ENCODE results near the gene TMEM94. TPM values are rescaled to one million over a fixed set of nuclear protein-coding genes. Genes with fewer than 3 reads are reported as not detected.

The TMEM94 gene
- polyA plus RNA-seq, 4 donors = 69.8 to 118 (median 80.8) TPM

- no peak for DNase-seq (ENCODE audit: low read depth in 4 of 4, low spot score in 2 of 4)
Measured at GRCh38 chr17:75492555-75493168, 36.2 kb downstream of the TMEM94 start.

- no peak for DNase-seq (ENCODE audit: low read depth in 4 of 4, low spot score in 2 of 4)
Measured at GRCh38 chr17:75493476-75494129, 37.2 kb downstream of the TMEM94 start.

- DNase-seq (ENCODE audit: low read depth in 4 of 4, low spot score in 2 of 4) = no peak
Measured at GRCh38 chr17:75494326-75494877, 38.0 kb downstream of the TMEM94 start.

GRCh38 chr17:75496005-75496404 is 39.6 kb downstream of the TMEM94 start:
- no peak for DNase-seq (ENCODE audit: low read depth in 4 of 4, low spot score in 2 of 4)

GRCh38 chr17:75498039-75498725 is 41.7 kb downstream of the TMEM94 start:
- DNase-seq (ENCODE audit: low read depth in 4 of 4, low spot score in 2 of 4) = no peak

GRCh38 chr17:75498726-75499213 is 42.3 kb downstream of the TMEM94 start:
- DNase-seq (ENCODE audit: low read depth in 4 of 4, low spot score in 2 of 4) = no peak

GRCh38 chr17:75499313-75500022 is 43.0 kb downstream of the TMEM94 start:
- DNase-seq (ENCODE audit: low read depth in 4 of 4, low spot score in 2 of 4) = no peak

GRCh38 chr17:75500419-75501216 is 44.2 kb downstream of the TMEM94 start:
- no peak for DNase-seq (ENCODE audit: low read depth in 4 of 4, low spot score in 2 of 4)

- no peak for DNase-seq (ENCODE audit: low read depth in 4 of 4, low spot score in 2 of 4)
Measured at GRCh38 chr17:75501378-75502071, 45.1 kb downstream of the TMEM94 start.

GRCh38 chr17:75502072-75502720 is 45.8 kb downstream of the TMEM94 start:
- no peak for DNase-seq (ENCODE audit: low read depth in 4 of 4, low spot score in 2 of 4)

- DNase-seq (ENCODE audit: low read depth in 4 of 4, low spot score in 2 of 4) = no peak
Measured at GRCh38 chr17:75502721-75503329, 46.4 kb downstream of the TMEM94 start.

- no peak for DNase-seq (ENCODE audit: low read depth in 4 of 4, low spot score in 2 of 4)
Measured at GRCh38 chr17:75503337-75503950, 47.0 kb downstream of the TMEM94 start.

GRCh38 chr17:75503976-75504346 is 47.5 kb downstream of the TMEM94 start:
- no peak for DNase-seq (ENCODE audit: low read depth in 4 of 4, low spot score in 2 of 4)

GRCh38 chr17:75504347-75505151 is 48.1 kb downstream of the TMEM94 start:
- DNase-seq (ENCODE audit: low read depth in 4 of 4, low spot score in 2 of 4) = no peak

GRCh38 chr17:75505152-75505409 is 48.6 kb downstream of the TMEM94 start:
- no peak for DNase-seq (ENCODE audit: low read depth in 4 of 4, low spot score in 2 of 4)

- no peak for DNase-seq (ENCODE audit: low read depth in 4 of 4, low spot score in 2 of 4)
Measured at GRCh38 chr17:75505640-75506039, 49.2 kb downstream of the TMEM94 start.

GRCh38 chr17:75506134-75506533 is 49.7 kb downstream of the TMEM94 start:
- no peak for DNase-seq (ENCODE audit: low read depth in 4 of 4, low spot score in 2 of 4)

GRCh38 chr17:75506888-75507287 is 50.5 kb downstream of the TMEM94 start:
- no peak for DNase-seq (ENCODE audit: low read depth in 4 of 4, low spot score in 2 of 4)

Measured in left renal cortex interstitium (tissue), 4 donors.